Hippocampal formation (tissue), 2 donors: ENCODE data around the gene CACNA1D.

ENCODE experiments used
- DNase-seq, 2 donors: peaks; one replicate each; lab custom pipeline; 2025; lab: John Stamatoyannopoulos, UW

Gene CACNA1D

DNA sequence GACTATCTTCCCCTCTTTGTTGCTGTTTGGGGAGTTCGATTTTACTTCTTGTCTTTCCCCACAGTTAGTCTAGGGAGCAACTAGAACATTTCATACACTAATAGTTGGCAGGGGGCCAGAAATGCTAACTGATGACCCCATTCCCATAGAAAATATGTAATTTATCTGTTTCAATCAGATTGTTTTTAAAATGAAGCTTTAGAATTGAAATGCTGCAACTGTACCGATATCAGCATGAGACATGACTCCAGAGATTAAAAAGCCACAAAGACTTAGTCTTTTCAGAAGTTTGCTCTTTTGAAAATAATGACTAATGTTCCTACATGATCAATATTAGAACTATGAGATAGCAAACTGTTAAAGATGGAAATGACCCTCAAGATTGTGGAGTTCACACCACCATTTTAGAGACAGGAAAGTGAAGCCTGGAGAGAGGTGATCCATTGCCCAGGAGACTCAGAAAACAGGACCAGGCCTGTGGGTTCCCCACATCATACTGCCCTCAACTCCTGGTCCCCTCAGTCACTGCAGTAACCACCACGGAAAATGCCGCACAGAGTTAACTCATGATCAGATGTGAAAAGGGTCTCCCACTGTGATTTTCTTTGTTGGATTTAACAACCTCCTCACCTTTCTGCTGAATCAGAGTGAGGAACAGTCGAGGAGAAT, 221.5 kb downstream of the CACNA1D start:
- no peak for DNase-seq

DNA sequence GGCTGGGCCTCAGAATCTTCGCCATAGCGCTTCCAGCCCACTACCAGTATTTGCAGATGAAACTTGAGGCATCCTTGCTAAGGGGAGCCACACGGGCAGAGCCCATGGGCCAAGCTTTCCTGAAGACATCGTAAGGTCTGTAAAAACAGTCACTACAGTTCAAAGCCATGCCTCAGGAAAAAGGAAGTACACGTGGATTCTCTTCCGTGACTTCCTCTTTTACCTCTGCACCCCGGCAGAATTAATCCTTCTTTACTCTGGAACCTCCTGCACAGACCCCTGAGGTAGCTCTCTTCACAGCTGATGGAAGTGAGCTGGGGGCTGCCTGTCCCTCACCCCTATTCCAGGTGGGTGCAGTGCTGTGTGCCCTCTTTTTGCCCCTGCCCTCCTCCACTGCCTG, 222.6 kb downstream of the CACNA1D start:
- no peak for DNase-seq

DNA sequence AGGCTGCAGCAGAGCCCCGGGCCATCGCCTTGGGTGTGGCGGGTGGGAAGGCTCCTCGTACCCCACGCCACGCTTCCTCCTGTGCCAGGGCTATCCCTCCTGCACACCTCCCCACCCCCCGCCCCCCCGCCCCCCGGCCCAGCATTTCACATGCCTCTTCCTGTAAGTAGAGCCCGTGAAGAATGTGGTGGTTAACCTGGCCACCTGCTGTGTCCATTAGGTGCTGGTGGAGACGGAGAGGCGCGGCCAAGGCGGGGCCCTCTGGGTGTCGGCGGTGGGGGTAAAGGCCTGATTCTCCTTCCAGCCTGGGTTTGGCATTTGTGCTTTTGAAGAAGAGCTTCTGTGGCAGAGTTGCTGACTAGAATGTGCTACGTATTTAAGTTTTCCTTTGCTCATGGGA, 224.1 kb downstream of the CACNA1D start:
- DNase-seq: no peak

DNA sequence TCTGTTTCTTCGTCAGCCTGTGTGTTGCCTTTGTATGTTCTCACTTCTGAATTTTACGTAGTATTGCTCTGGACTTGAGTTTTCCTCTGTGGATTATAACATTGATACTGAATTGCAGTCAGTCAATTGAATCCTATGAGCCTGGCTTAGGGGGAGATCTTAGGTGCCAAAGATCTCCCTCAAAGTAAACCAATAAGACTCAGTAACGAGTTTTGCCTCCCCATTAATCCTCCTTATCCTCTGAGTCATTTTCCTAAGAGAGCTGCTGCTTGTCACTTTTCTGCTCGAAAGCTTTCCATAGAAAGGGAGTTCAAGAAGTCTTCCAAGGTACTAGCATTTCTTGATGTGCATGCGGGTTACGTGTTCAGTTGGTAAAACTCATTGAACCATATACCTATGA, 225.4 kb downstream of the CACNA1D start:
- DNase-seq: no peak

DNA sequence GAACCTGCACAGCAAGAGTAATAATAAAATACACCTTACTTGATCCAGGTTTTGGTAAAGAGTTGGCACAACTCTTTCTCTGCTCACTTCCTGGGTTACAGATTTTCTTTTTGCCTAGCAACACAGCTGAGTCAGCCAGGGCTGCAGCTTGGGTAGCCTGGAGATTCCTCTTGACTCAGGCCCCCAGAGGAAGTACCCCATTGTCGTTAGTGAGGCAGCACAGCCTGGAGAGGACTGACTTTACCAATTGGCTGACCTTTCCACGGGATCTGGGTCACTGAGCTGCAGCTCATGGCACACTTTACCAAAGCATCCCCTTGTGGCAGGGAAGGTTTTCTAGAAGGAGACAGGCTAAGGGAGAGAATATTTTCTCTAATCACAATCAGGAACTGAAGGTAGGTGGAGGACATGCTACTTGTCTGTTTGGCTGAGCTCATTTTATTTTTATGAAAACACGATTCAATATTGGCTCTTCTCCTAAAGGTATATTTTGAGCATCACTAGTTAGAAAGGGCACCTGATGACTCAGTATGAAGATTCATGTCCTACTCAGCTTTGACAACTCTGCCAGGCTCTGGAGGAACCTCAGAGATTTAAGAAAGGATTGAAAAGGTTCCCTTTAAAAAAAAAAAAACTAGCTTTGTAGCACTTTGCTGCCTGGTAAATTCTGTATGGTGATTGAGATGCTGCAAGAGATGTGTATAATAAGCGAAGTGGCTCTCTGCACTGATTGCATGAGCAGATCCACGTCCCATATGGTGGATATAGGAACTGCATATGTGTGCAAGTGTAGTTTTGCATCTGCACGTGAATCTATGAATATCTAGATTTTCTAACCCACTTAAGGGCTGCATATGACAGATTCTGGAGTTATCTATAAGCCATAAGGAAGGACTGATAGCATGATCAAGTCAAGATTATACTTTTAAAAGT, 227.0 kb downstream of the CACNA1D start:
- DNase-seq: no peak

DNA sequence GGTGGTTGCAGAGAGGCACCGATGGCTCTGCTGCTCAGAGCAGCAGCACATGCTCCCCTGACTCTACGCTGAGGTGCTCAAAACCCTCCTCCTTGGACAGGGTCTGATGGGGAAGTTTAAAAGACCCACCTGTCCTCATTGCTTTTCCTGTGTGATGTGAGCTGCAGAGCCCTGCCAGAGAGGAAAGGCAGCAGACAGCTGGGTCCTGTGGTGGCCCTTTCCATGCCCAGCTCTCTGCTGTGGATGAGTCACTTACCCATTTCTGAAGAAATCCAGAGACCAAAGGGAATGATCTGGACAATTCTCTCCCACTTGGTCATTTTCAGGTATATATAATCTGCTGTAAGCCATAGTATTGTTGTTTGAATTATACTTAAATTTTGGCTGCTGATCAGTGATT, 230.2 kb downstream of the CACNA1D start:
- no peak for DNase-seq

DNA sequence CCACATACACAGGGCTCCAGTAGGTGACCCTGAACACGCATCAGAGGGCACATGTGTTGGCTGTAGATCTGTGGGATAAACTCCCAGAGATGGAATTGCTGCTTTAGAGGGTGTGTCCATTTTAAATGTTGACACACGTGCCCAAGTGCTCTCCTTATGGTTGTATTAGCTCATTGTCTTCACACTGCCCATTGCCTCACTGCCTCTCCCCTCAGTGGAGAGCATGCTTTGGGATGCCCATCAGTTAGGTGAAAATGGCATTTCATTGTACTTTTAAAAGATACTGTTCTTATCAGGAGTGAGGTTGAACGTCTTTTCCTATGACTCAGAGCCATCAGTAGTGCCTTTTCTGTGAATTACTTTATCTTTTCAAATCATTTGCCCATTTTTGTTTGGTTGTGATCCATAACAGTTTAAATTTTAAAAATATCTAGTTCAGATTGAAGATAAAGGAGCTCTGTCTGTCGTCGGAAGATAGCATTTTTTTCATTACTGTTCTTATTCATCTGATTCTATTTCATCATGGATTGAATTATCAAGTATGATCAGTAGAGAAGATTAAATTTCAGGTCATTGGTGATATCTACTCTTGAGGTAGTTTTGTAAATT, 231.1 kb downstream of the CACNA1D start:
- no peak for DNase-seq

DNA sequence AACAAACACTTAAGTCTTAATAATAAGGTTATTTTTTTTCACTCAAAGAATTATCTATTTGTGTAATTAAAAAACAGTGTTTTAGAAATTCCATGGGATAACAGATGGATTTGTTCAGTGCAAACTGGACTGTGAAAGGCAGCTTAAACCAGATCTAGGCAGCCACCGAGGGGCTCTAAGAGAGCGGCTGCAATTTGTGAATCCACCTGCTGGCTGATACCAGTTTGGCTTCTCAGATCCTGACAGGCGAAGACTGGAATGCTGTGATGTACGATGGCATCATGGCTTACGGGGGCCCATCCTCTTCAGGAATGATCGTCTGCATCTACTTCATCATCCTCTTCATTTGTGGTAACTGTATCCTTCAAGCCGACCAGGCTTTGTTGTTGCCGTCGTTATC, 232.2 kb downstream of the CACNA1D start:
- DNase-seq: no peak

DNA sequence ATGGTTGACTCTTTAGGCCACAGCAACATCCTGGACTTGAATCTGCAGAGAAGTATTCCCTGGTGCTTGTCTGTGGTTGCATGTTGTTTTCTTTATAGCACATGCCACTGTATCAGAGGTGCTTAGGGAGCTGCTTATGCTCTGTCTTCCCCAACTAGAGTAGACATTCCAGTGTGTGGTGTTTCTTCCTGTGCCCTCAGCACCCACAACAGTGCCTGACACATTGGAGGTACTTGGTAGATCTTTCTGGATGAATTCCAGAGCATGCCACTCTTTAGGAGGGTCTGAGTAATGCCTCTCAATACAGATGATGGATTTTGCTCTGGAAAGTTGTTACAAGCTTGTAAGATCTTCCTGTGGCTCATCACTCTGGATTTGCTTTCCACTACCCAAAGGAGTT, 234.2 kb downstream of the CACNA1D start:
- no peak for DNase-seq

DNA sequence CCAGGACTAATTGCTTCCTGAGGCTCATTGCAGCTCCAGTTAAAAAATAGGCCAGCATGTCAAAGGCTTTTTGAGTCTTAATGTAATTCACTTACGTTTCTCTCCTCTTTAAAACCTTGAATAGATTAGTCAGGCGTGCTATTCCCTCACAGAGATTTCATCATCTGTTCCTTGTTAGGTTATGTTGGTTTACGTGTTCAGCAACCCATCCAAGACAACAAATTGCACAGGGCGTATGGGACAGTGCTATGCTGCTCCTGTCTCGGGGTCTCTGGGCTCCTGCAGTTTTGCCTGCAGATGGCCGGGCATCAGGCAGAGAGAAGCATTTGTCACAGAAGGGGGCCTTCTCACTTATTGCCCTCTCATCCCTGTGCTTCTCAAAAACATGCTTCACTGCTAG, 234.7 kb downstream of the CACNA1D start:
- DNase-seq: no peak

DNA sequence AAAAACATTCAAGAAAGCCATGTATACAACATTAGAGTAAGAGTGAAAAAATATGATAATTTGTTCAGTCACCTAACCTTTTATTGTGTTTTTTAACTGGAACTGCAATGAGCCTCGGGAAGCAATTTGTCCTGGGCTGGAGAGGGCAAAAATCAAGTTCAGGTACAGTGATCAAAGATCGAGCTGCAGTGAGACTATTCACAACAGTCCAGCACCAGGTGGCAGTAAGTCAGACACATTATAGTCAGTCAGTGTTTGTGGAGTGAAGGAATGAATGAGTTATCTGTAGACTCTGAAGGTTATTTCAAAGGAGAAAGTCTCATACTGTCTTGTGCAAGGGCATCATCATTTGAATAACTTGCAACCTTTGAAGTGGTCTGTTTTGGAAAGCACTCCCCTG, 235.2 kb downstream of the CACNA1D start:
- no peak for DNase-seq

DNA sequence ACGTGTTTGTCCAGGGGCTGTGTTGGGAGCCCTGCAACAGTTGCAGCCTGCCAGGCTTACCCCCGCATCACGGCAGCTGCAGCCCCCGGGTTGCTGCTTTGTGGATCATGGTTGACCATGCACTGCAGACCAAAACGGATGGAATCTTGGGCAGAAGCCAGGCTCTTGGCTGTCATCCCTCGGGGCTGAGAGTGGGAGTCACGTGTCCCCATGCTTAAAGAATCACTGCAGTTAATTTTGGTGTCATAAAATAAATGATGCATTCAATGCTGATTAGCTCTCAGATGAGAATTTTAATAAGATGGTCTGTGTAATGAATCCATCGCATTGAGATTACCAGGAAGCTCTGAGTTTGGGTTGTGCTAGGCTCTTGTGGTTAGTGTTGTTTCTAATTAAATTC, 236.2 kb downstream of the CACNA1D start:
- DNase-seq: peak in 1 of 2 donors; percentile 53

DNA sequence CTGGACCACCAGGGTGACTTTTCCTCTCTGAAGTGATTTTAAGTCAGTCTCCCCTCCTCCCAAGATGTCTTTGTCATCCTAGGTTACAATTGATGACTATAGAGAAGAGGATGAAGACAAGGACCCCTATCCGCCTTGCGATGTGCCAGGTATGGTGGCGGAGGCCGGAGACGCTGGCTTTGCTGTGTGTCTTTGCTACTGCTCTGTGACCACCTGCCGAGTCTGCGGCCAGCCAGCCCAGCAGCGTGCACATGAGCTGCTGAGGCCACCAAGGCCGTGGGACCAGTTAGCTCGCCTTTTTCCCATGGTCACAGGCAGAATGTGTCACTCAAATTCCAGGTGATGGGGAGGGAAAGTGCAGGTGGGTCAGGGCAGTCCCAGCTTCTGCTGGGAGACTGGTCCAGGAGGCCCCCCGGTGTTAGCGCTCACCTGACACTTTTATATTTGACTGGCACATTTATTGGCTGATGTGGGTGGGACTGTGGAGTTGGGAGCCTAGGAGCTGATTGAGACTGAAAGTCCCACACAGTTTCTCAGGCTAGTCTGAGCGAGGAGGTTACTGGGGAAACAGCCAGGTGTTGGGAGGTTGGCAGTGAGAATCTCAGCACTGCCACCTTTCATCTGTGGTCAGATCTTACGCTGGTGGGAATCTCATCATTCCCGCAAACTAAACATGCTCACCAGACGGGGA, 237.7 kb downstream of the CACNA1D start:
- DNase-seq: no peak

DNA sequence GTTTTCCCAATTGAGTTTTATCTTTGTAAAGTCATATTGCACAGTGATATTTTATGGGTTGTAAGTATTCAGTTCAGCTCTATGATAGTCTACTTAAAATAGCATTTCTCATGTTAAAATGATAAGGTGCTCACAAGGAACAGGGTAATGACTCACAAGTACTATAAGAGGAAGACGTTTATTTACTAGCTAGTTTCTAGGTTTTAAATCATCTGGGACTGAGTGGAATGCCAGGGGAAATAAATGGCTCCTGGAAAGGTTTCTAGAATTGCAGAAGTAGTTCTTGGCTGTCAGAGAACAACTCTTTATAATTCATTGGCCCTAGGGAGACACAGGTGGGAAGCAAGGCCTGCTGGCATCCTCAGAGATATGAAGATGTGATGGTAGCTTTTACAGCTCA, 239.0 kb downstream of the CACNA1D start:
- no peak for DNase-seq

DNA sequence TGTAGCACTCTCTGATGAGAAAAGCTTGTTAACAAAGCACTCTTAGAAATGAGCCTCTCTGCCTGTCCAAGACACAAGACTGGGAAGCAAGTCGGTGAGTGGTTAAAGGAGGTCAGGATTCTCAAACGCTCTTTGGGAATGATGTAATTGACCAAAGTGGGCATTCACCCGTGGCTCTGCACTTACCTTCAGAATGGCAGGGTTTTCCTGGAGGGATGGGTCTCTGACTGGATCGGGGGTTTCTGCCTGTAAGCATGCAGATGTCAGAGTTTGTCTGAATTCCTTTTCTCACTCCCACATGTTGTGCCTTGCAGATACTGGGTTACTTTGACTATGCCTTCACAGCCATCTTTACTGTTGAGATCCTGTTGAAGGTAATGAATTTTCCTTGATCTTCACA, 245.6 kb downstream of the CACNA1D start:
- no peak for DNase-seq

DNA sequence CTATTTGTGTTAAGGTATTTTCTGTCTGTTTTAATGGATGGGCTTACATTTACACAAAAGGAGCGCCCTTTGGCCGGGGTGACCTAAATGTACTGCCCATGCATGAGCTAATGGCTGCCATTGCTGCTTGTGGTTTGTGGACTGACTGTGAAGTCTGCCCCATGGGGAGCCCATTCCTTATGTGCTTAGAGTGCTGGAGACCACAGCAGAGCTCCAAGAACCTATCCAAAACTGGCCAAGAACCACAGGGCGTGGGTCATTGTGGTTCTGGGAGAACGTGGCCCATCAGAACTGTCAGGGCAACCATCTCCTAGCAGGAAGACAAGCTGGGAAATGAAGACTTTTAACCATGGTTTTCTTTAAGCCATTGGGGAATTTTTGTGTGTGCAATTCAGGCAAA, 246.5 kb downstream of the CACNA1D start:
- no peak for DNase-seq

DNA sequence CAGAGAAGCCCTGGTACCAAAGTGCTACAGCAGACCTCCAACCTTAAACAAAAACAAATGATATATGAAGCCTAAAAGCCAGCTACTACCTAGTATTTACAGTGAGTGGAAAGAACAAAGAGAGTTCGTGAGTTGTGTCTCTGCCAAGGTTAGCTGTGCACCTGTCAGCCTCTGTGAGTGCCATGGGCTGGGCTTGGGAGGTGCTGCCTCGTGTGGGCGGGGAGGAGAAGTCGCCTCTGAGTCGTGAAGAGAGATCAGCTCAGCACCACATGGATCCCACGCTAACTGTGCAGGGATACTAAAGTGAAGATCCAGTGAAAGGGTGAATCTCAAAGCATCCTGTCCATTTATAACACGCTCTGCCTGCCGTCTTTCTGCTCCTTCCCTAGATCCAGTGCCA, 249.9 kb downstream of the CACNA1D start:
- no peak for DNase-seq

DNA sequence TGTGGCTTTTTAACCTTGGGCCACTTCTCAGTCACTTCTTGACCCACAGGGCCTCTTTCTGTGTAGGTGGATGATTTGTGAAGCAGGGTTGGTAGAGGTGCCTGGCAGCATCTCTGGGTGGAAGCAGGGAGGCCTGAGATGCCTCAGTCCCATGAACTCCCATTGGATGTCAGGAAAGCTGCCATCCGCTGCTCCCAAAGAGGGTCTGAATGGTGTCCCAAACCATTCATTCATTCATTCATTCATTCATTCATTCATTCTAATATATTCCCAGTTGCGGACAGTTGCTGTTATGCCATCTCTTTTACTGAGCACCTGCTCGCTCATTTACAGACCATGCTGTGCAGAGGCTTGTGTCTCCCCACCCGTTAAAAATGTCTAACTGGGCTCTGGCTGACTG, 253.1 kb downstream of the CACNA1D start:
- DNase-seq: no peak

DNA sequence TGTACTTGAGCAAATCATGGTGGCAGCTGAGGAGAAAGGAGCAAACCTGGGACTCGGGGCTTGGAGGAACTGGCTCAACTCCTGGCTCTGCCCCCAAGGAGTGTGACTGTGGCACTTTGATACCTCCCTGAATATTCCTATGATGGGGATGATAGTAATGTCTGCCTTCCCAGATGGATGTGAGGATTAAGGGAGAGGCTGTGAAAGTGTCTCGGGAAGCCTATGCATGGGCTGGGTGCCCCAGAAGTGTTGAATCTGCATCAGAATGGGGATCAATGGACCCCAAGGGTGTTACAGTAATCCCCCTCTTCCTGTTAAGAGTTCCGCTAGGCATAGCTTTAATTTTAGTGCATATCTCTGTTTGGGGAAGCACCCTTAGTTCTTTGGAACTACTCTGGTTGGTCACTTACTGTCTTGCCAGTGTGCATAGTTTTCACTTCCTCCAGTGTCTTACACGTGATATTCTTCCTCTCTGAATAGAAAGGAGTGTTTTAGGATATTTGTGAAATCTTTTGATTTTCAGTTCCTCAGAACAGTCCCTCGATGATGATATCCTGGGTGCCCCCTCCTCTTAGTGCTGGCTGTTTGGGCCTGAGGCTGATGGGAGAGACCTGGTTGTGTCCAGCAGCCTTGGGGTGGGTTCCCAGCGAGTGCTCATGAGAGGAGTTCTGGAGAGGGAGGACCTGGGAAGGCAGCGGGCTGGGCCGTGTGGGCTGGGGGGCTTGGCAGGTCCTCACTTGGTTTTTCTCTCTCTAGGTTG, 254.3 kb downstream of the CACNA1D start:
- peak in 1 of 2 donors; percentile 15 for DNase-seq

DNA sequence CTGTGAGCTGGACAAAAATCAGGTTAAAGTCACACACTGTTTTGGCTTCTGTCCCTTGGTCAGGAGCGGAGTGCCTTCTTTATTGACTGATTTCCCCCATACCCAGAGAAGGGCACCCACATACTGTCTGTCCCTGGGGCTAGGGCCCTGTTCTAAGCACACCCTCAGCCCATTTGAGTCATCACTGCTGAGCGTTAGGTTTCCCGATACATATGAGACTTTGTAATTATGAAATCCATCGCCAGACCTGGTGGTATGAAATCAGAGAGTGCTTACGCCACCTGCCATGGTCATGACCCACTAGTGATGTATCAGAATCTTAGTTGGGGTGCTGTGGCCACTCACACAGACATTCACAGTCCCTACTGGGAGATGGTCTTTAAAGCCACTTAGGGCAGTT, 255.0 kb downstream of the CACNA1D start:
- no peak for DNase-seq
